K562 (cell line): Measurements from ENCODE around the gene BAD. TPM values are rescaled to one million over a fixed set of nuclear protein-coding genes. Genes with fewer than 3 reads are reported as not detected.

ENCODE experiments used
- ATAC-seq: fragments of 200-7000 bp; cut with Tn5 transposase; 3 replicates; pipeline ENCODE4 v1.9.1; 2020; ENCODE audit warnings: moderate library complexity
- BruUV-seq: library from RNA; stranded (reverse); fragments of 400-500 nt; replicated peaks from 2 replicates; lab custom pipeline; 2021; lab: Mats Ljungman, UMichigan
- CTCF ChIA-PET: fragments of 300-600 bp; formaldehyde crosslinking; extraction: SDS; loops from one replicate; lab custom pipeline; 2021; ENCODE audit warnings: low intra/inter-chr PET ratio; lab: Yijun Ruan, JAX
- POLR2A ChIA-PET: fragments of 300-600, 350-650 bp; sonication (Branson Sonifier 250); formaldehyde crosslinking; extraction: SDS; loops from one replicate; lab custom pipeline; 2021; ENCODE audit warnings: antibody characterized with exemption, inconsistent platforms; lab: Yijun Ruan, JAX
- DNase-seq, 4 experiments: peaks; one replicate each; pipeline versions ENCODE4 v3.0.0 to v3.0.0-alpha.2; 2011 to 2018; ENCODE audit warnings: low spot score in 3 of 4, mixed read lengths in 3 of 4; ENCODE audit errors: extremely low read depth in 1 of 4
- FAIRE-seq: peaks from 2 replicates; lab custom pipeline; 2011; peaks lifted over from hg19 to GRCh38; lab: Jason Lieb, UNC
- H2AFZ ChIP-seq: 2 replicates; pipeline ENCODE4 v1.6.0; 2011; ENCODE audit warnings: low read depth, low read length, control low read depth, inconsistent platforms
- H3K27ac ChIP-seq: fragments of 200-600 bp; 3 replicates; pipeline ENCODE4 v1.8.0; 2011; ENCODE audit warnings: low read depth, mild to moderate bottlenecking, control low read depth, inconsistent platforms, low read length, moderate library complexity, mixed read lengths; ENCODE audit errors: extremely low read depth
- H3K27me3 ChIP-seq, 2 experiments: fragments of 300-600 bp in 1 of 2; 2 replicates in 1 of 2; 3 replicates in 1 of 2; pipeline versions ENCODE4 v1.6.0 to v1.8.0; 2011; ENCODE audit warnings: inconsistent platforms in 2 of 2, low read length in 2 of 2, mild to moderate bottlenecking in 1 of 2, mixed read lengths in 1 of 2, moderate library complexity in 1 of 2; ENCODE audit not compliant: control insufficient read depth in 2 of 2, insufficient read depth in 2 of 2
- H3K36me3 ChIP-seq: fragments of 300-600 bp; 3 replicates; pipeline ENCODE4 v1.8.0; 2011; ENCODE audit warnings: mild to moderate bottlenecking, low read length, inconsistent platforms; ENCODE audit not compliant: control insufficient read depth, insufficient read depth
- H3K4me1 ChIP-seq, 2 experiments: fragments of 200-600 bp in 1 of 2; replicated peaks in 1 of 2; 2 replicates in 1 of 2; 3 replicates in 1 of 2; pipeline versions ENCODE4 v1.5.1 to v1.8.0; 2011; ENCODE audit warnings: inconsistent platforms in 2 of 2, low read length in 2 of 2, mild to moderate bottlenecking in 1 of 2, mixed read lengths in 1 of 2, moderate library complexity in 1 of 2; ENCODE audit not compliant: control insufficient read depth in 2 of 2, insufficient read depth in 2 of 2
- H3K4me2 ChIP-seq: 2 replicates; pipeline ENCODE4 v1.6.1; 2011; ENCODE audit warnings: low read length, control low read depth, inconsistent platforms, mixed read lengths; ENCODE audit not compliant: insufficient read depth
- H3K4me3 ChIP-seq: fragments of 200-600 bp; sonication (generic), shearing (Covaris generic); 2 replicates; pipeline ENCODE4 v1.5.1; 2016; ENCODE audit warnings: control low read depth, inconsistent platforms
- H3K79me2 ChIP-seq: fragments of 200-600 bp; 3 replicates; pipeline ENCODE4 v1.8.0; 2011; ENCODE audit warnings: low read length, inconsistent platforms; ENCODE audit not compliant: control insufficient read depth, insufficient read depth
- H3K9ac ChIP-seq, 2 experiments: 2 replicates each; pipeline versions ENCODE4 v1.6.0 to v1.6.1; 2011; ENCODE audit warnings: low read depth in 2 of 2, low read length in 2 of 2, control low read depth in 1 of 2, inconsistent platforms in 1 of 2, mild to moderate bottlenecking in 1 of 2, mixed read lengths in 1 of 2; ENCODE audit not compliant: insufficient read depth in 1 of 2
- H3K9me1 ChIP-seq: one replicate; pipeline ENCODE4 v1.6.0; 2011; ENCODE audit warnings: inconsistent platforms, mild to moderate bottlenecking, low read length, moderate library complexity; ENCODE audit not compliant: control insufficient read depth, insufficient read depth
- H3K9me3 ChIP-seq: replicated peaks from 2 replicates; pipeline ENCODE4 v1.5.1; 2011; ENCODE audit warnings: low read depth, low read length, inconsistent platforms; ENCODE audit not compliant: control insufficient read depth, insufficient read depth
- H4K20me1 ChIP-seq: replicated peaks from 2 replicates; pipeline ENCODE4 v1.6.1; 2011; ENCODE audit warnings: low read length, inconsistent platforms, mixed read lengths; ENCODE audit not compliant: control insufficient read depth, insufficient read depth
- ARNT ChIP-seq, 2 experiments: fragments of 450-650 bp; IDR thresholded peaks; 2 replicates each; pipeline ENCODE4 v1.6.1; 2016; ENCODE audit warnings: mild to moderate bottlenecking in 1 of 2
- ATF1 ChIP-seq, 2 experiments: fragments of 450-650 bp in 1 of 2; IDR thresholded peaks; 2 replicates each; pipeline ENCODE4 v1.6.1; 2016; ENCODE audit warnings: missing compliant biosample characterization in 1 of 2, missing genetic modification characterization in 1 of 2
- BCL6 ChIP-seq: fragments of 250-450 bp; sonication (Bioruptor Pico); IDR thresholded peaks from 2 replicates; pipeline ENCODE4 v1.4.0; 2020
- DPF2 ChIP-seq: fragments of 450-650 bp; IDR thresholded peaks from 2 replicates; pipeline ENCODE4 v1.6.1; 2016
- FOXM1 ChIP-seq, 2 experiments: fragments of 450-650 bp in 1 of 2; sonication (generic) in 1 of 2; formaldehyde crosslinking in 1 of 2; IDR thresholded peaks; 2 replicates each; pipeline versions ENCODE4 v1.6.1 to v1.9.0; 2017 to 2022; ENCODE audit warnings: low read depth in 2 of 2, mild to moderate bottlenecking in 2 of 2, missing genetic modification reagents in 1 of 2, moderate library complexity in 1 of 2
- HDAC1 ChIP-seq, 2 experiments: fragments of 450-650 bp; IDR thresholded peaks; 2 replicates each; pipeline ENCODE4 v1.6.1; 2016 to 2017; ENCODE audit warnings: inconsistent platforms in 1 of 2, mild to moderate bottlenecking in 1 of 2, moderate library complexity in 1 of 2
- MAX ChIP-seq: sonication (generic); formaldehyde crosslinking; IDR thresholded peaks from 2 replicates; pipeline ENCODE4 v1.9.0; 2022; ENCODE audit warnings: mild to moderate bottlenecking, missing genetic modification reagents
- MYC ChIP-seq, 2 experiments: fragments of 250-450 bp in 1 of 2; sonication (Bioruptor Pico) in 1 of 2; IDR thresholded peaks; 2 replicates each; pipeline versions ENCODE4 v1.5.1 to v1.6.1; 2012 to 2021; ENCODE audit warnings: low read depth in 2 of 2, borderline replicate concordance in 1 of 2, improper control_type of control experiment in 1 of 2, low read length in 1 of 2, mild to moderate bottlenecking in 1 of 2, moderate library complexity in 1 of 2
- RBM25 ChIP-seq: fragments of 200-400 bp; formaldehyde crosslinking; IDR thresholded peaks from 2 replicates; pipeline ENCODE4 v1.6.1; 2018; ENCODE audit warnings: low read length, low read depth, moderate library complexity; ENCODE audit not compliant: severe bottlenecking
- SMARCA4 ChIP-seq: fragments of 450-650 bp; IDR thresholded peaks from 2 replicates; pipeline ENCODE4 v1.6.1; 2016
- TBP ChIP-seq: optimal IDR thresholded peaks from 2 replicates; pipeline ENCODE3; 2011; ENCODE audit warnings: low read depth, low read length, improper control_type of control experiment
- TCF3 ChIP-seq: sonication (generic); formaldehyde crosslinking; IDR thresholded peaks from 2 replicates; pipeline ENCODE4 v1.4.0; 2020; ENCODE audit warnings: mild to moderate bottlenecking, missing genetic modification reagents
- TEAD4 ChIP-seq, 2 experiments: sonication (generic) in 1 of 2; formaldehyde crosslinking in 1 of 2; IDR thresholded peaks; 2 replicates each; pipeline versions ENCODE4 v1.6.1 to v1.8.0; 2012 to 2022; ENCODE audit warnings: borderline replicate concordance in 1 of 2, inconsistent platforms in 1 of 2, low read length in 1 of 2, mild to moderate bottlenecking in 1 of 2, missing genetic modification reagents in 1 of 2
- ZBTB33 ChIP-seq: sonication (generic); formaldehyde crosslinking; IDR thresholded peaks from 2 replicates; pipeline ENCODE4 v1.8.1; 2023; ENCODE audit warnings: mild to moderate bottlenecking, missing genetic modification reagents
- ZKSCAN8 ChIP-seq: fragments of 200-800 bp; sonication (Bioruptor generic); IDR thresholded peaks from 2 replicates; pipeline ENCODE4 v1.6.1; 2016; ENCODE audit warnings: missing genetic modification characterization, missing compliant biosample characterization
- ZNF146 ChIP-seq: IDR thresholded peaks from one replicate; pipeline ENCODE4 v1.6.1; 2018; ENCODE audit warnings: missing compliant biosample characterization; ENCODE audit not compliant: unreplicated experiment
- WGBS: fragments of 100-300 bp; shearing (Covaris generic); methylation state at CpG from one replicate; pipeline ENCODE4 v1.1.6; 2016; ENCODE audit warnings: low coverage, mixed read lengths; ENCODE audit not compliant: insufficient coverage; ENCODE audit errors: missing lambda C conversion rate; 5-methylcytosine and 5-hydroxymethylcytosine counted together
- in situ Hi-C: fragments of 300-500 bp; cut with MboI; formaldehyde crosslinking; loops from 4 replicates; pipeline ENCODE4 v1.15.0; 2018; ENCODE audit warnings: inconsistent platforms, mixed read lengths
- intact Hi-C: fragments of 100-400 bp; cut with micrococcal nuclease; formaldehyde crosslinking; loops from 2 replicates; pipeline ENCODE4 v1.14.2; 2022
- polyA plus RNA-seq, 8 experiments: library from polyadenylated mRNA; depleted of rRNA in 4 of 8; stranded (reverse) in 5 of 8; unstranded in 3 of 8; fragments of >200 nt; fragmentation: Nextera tagmentation in 2 of 8; fragmentation: Illumina TruSeq in 1 of 8; extraction: Ambion mirVana in 2 of 8; extraction: Trizol in 1 of 8; gene quantifications; 2 replicates each; pipeline versions ENCODE4 v1.2.1 to v1.2.3, GENCODE V29; 2011 to 2014; ENCODE audit warnings: inconsistent platforms in 1 of 8, missing spikeins in 1 of 8
- total RNA-seq, 7 experiments: library from RNA; depleted of rRNA in 6 of 7; stranded (reverse); fragments of >200 nt in 6 of 7; fragmentation: Illumina TruSeq in 2 of 7; extraction: Trizol in 2 of 7; gene quantifications; 2 replicates each; pipeline versions ENCODE4 v1.2.1 to v1.2.3, GENCODE V29; 2011 to 2021; ENCODE audit warnings: low replicate concordance in 1 of 7
- TF ChIP-seq, protein P1 (sequence below), 2 experiments: fragments of 450-650 bp in 1 of 2; sonication (generic) in 1 of 2; formaldehyde crosslinking in 1 of 2; IDR thresholded peaks in 1 of 2; conservative IDR thresholded peaks in 1 of 2; 2 replicates each; pipeline versions ENCODE4 v1.6.1 to v1.8.1; 2016 to 2023; ENCODE audit warnings: mild to moderate bottlenecking in 2 of 2, moderate library complexity in 2 of 2, inconsistent platforms in 1 of 2, missing genetic modification reagents in 1 of 2

Gene BAD
- total and polyA plus RNA-seq, 9 of the 15 experiments (the other 6 are each of a cell fraction or from before 2014, with no cell fraction given): 0.61 to 45.6 (median 11.8) TPM

GRCh38 chr11:64333556-64333955 is 49.1 kb upstream of the BAD start:
- BruUV-seq: no TSS peak
- no peaks in the 10 kb centered on the region for H3K27me3 ChIP-seq
- no peaks in the 10 kb centered on the region for H3K79me2 ChIP-seq
- WGBS: 35% methylated on average over 8 of the region's 8 CpGs
- in situ Hi-C loops (no loop called here), intact Hi-C loops (no loop called here)
- FAIRE-seq (no peak), DNase-seq (no peak), ATAC-seq (no peak)
- H3K9me1 ChIP-seq: no peaks in the 10 kb centered on the region
- CTCF ChIA-PET: no interaction called here
- H3K4me2 ChIP-seq: no peak overlapping the region
- peaks cover 39 to 50% of the 10 kb centered on the region in 2 experiments for H3K4me1 ChIP-seq
- H4K20me1 ChIP-seq: no peaks in the 10 kb centered on the region
- POLR2A ChIA-PET: interaction anchor here (1.2 to 1.6 kb wide), 2 partner anchors 9 to 16 kb away, joined by 3 to 6 read pairs; partner anchors contain the start of genes PRDX5 and TRMT112
- no peak overlapping the region for H3K27ac ChIP-seq
- H3K9ac ChIP-seq: no peak overlapping the region
- H3K9me3 ChIP-seq: no peaks in the 10 kb centered on the region; the same call in 1 of the 2 replicates
- H2AFZ ChIP-seq: no peak overlapping the region
- H3K4me3 ChIP-seq: no peak overlapping the region
- no peaks in the 10 kb centered on the region; the same call in 2 of the 3 replicates for H3K36me3 ChIP-seq
- TF ChIP-seq MAX (CRISPR knock-in tag) (peak; percentile 68), ARNT (IDR thresholded peaks at IDR 0.05) (no peak), TCF3 (CRISPR knock-in tag) (peak; percentile 79), TEAD4 (IDR thresholded peaks at IDR 0.05; ENCODE audit: low read length) (peak; percentile 56), TEAD4 (CRISPR knock-in tag; IDR thresholded peaks at IDR 0.05; ENCODE audit: borderline replicate concordance) (no peak), HDAC1 (IDR thresholded peaks at IDR 0.05) (0 out of 4 replicates have a peak, but pooled peaks of 1 of the 2 experiments have one; percentile 23), MYC (IDR thresholded peaks at IDR 0.05; ENCODE audit: low read depth, low read length) (0 out of 2 replicates have a peak, but pooled peaks have one; percentile 14), MYC (CRISPR knock-in tag; IDR thresholded peaks at IDR 0.05; ENCODE audit: borderline replicate concordance, low read depth) (no peak), ZBTB33 (CRISPR knock-in tag) (peak; percentile 93), DPF2 (peak; percentile 65), BCL6 (CRISPR knock-in tag) (no peak), ZKSCAN8 (CRISPR knock-in tag) (0 out of 2 replicates have a peak, but pooled peaks have one; percentile 38), SMARCA4 (0 out of 2 replicates have a peak, but pooled peaks have one; percentile 24), RBM25 (peak; percentile 49), FOXM1 (IDR thresholded peaks at IDR 0.05; ENCODE audit: low read depth) (peak; percentile 18; the same call in 1 of the 2 replicates), FOXM1 (CRISPR knock-in tag; IDR thresholded peaks at IDR 0.05; ENCODE audit: low read depth) (no peak), ATF1 (CRISPR knock-in tag; IDR thresholded peaks at IDR 0.05) (no peak), ATF1 (tag; IDR thresholded peaks at IDR 0.05) (0 out of 2 replicates have a peak, but pooled peaks have one; percentile 33), ZNF146 (CRISPR knock-in tag) (peak; percentile 98), TBP (peak; percentile 37)
- TF ChIP-seq, protein P1, sequence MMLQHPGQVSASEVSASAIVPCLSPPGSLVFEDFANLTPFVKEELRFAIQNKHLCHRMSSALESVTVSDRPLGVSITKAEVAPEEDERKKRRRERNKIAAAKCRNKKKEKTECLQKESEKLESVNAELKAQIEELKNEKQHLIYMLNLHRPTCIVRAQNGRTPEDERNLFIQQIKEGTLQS (IDR thresholded peaks at IDR 0.05): peak; percentile 68
- TF ChIP-seq, protein P1 (CRISPR knock-in tag; conservative IDR thresholded peaks at IDR 0.05): no peak
